Measurements from ENCODE around the gene DAB1. TPM values are rescaled to one million over a fixed set of nuclear protein-coding genes. Genes with fewer than 3 reads are reported as not detected.

The DAB1 gene
- total and polyA plus RNA-seq, 4 donors = 0.05 to 2.6 (median 1.8) TPM

GRCh38 chr1:57036641-57037579 lies 386.9 kb downstream of the DAB1 start:
- 75 to 80% methylated on average over 4 of the region's 4 CpGs for WGBS, 2 donors
- intact Hi-C loops (cut with DNase I) = no loop called here

GRCh38 chr1:57034713-57035112 lies 389.1 kb downstream of the DAB1 start:
- Histone ChIP-seq H3K27ac (ENCODE audit: low read depth in 1 of 2, low read length in 2 of 2) (no peak overlapping the region), H3K4me1 (ENCODE audit: control insufficient read depth in 1 of 2, insufficient read depth in 2 of 2, low read length in 2 of 2) (no peaks in the 10 kb centered on the region), H3K27me3 (ENCODE audit: control insufficient read depth in 1 of 2, insufficient read depth in 2 of 2, low read length in 1 of 2) (no peaks in the 10 kb centered on the region), H3K4me3 (ENCODE audit: low read length in 2 of 2) (no peak overlapping the region), H3K9me3 (ENCODE audit: control insufficient read depth, low read length) (peaks cover 2% of the 10 kb centered on the region), H3K36me3 (ENCODE audit: control insufficient read depth in 1 of 2, insufficient read depth in 2 of 2, low read length in 1 of 2) (no peaks in the 10 kb centered on the region)
- ATAC-seq (ENCODE audit: low FRiP score) = no peak
- WGBS, 2 donors = 86 to 92% methylated on average over 2 of the region's 2 CpGs
- intact Hi-C loops (cut with DNase I) = no loop called here
- no peak for DNase-seq

More at GRCh38 chr1:57036641-57037579, 386.9 kb downstream of the DAB1 start:
- H3K27me3 ChIP-seq (ENCODE audit: control insufficient read depth in 1 of 2, insufficient read depth in 2 of 2, low read length in 1 of 2) = no peaks in the 10 kb centered on the region
- ATAC-seq (ENCODE audit: low FRiP score) = no peak
- no peaks in the 10 kb centered on the region for H3K4me1 ChIP-seq (ENCODE audit: control insufficient read depth in 1 of 2, insufficient read depth in 2 of 2, low read length in 2 of 2)
- DNase-seq = no peak
- no peak overlapping the region for H3K27ac ChIP-seq (ENCODE audit: low read depth in 1 of 2, low read length in 2 of 2)
- H3K9me3 ChIP-seq (ENCODE audit: control insufficient read depth, low read length) = peaks cover 2% of the 10 kb centered on the region
- no peak overlapping the region for H3K4me3 ChIP-seq (ENCODE audit: low read length in 2 of 2)
- H3K36me3 ChIP-seq (ENCODE audit: control insufficient read depth in 1 of 2, insufficient read depth in 2 of 2, low read length in 1 of 2) = no peaks in the 10 kb centered on the region

DNA sequence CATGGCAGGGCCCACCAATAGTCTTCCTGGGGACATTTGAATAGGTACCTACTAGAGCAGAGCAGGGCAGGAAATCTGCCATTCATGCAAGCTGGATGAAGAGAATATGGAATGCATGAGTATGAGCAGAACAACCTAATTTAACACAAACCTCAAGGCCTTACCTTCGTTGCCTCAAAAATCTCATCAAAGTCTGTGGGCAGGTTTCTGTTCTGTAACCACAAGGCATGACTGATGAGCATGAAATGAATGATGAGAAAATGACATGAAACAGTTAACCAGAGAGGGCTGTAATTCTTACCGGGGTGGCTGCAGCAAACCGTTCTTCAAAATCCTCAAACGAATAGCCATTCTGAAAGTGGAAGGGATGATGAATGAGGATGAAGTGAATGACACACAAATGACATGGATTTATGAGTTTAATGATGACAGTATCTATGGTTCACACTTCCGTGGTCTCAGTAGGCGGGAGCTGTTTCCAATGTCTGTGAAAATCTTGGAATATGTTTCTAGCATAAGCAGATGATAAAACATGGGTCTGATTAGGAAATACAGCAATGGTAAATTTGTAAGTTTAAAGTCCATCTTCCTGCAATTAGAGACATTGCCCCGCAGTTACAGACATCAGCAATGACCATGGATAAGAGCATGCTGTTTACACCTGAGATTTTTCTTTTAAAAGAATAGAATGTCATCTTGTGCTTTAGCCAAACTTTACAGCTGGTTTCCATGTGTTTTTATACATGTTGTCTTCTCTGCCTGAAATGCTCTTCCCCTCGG lies 390.4 kb downstream of the DAB1 start:
- intact Hi-C loops (cut with DNase I) = no loop called here
- H3K4me1 ChIP-seq (ENCODE audit: control insufficient read depth in 1 of 2, insufficient read depth in 2 of 2, low read length in 2 of 2) = no peaks in the 10 kb centered on the region
- H3K27me3 ChIP-seq (ENCODE audit: control insufficient read depth in 1 of 2, insufficient read depth in 2 of 2, low read length in 1 of 2) = no peaks in the 10 kb centered on the region
- H3K4me3 ChIP-seq (ENCODE audit: low read length in 2 of 2) = no peak overlapping the region
- ATAC-seq (ENCODE audit: low FRiP score) (no peak), DNase-seq (no peak)
- 65 to 66% methylated on average over 8 of the region's 8 CpGs for WGBS, 2 donors
- no peaks in the 10 kb centered on the region for H3K36me3 ChIP-seq (ENCODE audit: control insufficient read depth in 1 of 2, insufficient read depth in 2 of 2, low read length in 1 of 2)
- peaks cover 2% of the 10 kb centered on the region for H3K9me3 ChIP-seq (ENCODE audit: control insufficient read depth, low read length)
- H3K27ac ChIP-seq (ENCODE audit: low read depth in 1 of 2, low read length in 2 of 2) = no peak overlapping the region

DNA sequence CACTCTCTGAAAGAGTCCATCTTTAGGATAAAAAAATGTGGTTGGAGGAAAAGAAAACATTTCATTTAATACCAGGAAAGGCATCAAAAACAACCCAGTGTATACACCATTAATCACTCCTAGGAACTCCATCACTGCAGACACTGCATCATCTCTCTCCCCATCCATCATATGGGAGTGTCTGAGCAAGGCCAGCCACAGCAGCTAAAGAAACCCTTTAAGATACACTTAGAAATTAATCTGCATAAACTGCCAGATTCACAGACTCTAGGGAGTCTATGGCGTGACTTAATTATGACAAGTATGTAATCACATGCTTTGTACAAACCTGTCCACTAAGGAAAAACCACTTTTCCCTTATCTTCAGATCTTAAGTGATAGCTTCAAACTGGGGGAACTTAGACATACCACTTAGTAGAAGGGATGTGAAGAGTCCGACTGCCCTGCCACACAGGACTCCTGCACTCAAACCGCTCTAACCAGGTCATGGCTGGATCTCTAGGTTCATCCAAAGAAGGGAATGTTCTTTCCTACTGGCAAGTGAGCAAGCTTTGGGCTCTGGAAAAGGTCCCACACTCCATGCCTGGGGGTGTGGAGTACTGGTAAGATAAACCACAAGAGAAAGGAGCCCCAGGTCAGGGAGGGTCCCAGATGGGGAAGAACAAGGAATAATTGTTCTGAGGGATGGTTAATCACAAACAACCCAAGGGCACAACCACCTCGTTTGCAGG lies 397.1 kb downstream of the DAB1 start:
- intact Hi-C loops (cut with DNase I) = loop anchor here in 1 of 2 donors (10.0 kb wide), 1 partner anchor 82 kb away; no protein-coding TSS in a partner anchor
- ATAC-seq (ENCODE audit: low FRiP score) = no peak
- WGBS, 2 donors = 70 to 75% methylated on average over 4 of the region's 4 CpGs

DNA sequence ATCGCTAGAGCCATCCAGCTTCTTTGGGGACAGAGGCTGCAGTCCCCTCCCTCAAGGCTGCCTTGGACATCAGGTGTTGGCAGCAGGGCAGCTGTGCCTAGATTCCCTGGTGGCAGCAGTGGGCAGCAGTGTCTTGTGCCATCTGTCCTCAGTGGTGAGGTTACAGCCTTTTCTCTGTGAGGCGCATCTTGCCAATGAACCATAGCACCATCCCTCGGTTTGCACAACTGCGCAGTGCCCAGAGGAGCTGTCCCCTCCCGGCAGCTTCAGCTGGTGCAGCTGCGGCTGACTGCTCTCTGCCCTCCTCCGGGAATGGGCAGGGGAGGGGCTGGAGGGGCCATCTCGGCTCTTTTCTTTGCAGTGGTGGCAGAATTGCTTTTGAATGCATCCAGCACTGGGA lies 399.0 kb downstream of the DAB1 start:
- no peak for DNase-seq
- ATAC-seq (ENCODE audit: low FRiP score) = no peak
- Histone ChIP-seq H3K27ac (ENCODE audit: low read depth in 1 of 2, low read length in 2 of 2) (no peak overlapping the region), H3K36me3 (ENCODE audit: control insufficient read depth in 1 of 2, insufficient read depth in 2 of 2, low read length in 1 of 2) (no peaks in the 10 kb centered on the region), H3K27me3 (ENCODE audit: control insufficient read depth in 1 of 2, insufficient read depth in 2 of 2, low read length in 1 of 2) (no peaks in the 10 kb centered on the region), H3K4me1 (ENCODE audit: control insufficient read depth in 1 of 2, insufficient read depth in 2 of 2, low read length in 2 of 2) (no peaks in the 10 kb centered on the region), H3K4me3 (ENCODE audit: low read length in 2 of 2) (no peak overlapping the region), H3K9me3 (ENCODE audit: control insufficient read depth, low read length) (no peaks in the 10 kb centered on the region)
- intact Hi-C loops (cut with DNase I) = loop anchor here in 1 of 2 donors (10.0 kb wide), 1 partner anchor 80 kb away; no protein-coding TSS in a partner anchor
- 29 to 30% methylated on average over 8 of the region's 8 CpGs for WGBS, 2 donors

More for the DNA sequence above, 397.1 kb downstream of the DAB1 start:
- DNase-seq = no peak
- H3K27me3 ChIP-seq (ENCODE audit: control insufficient read depth in 1 of 2, insufficient read depth in 2 of 2, low read length in 1 of 2) = no peaks in the 10 kb centered on the region
- no peaks in the 10 kb centered on the region for H3K36me3 ChIP-seq (ENCODE audit: control insufficient read depth in 1 of 2, insufficient read depth in 2 of 2, low read length in 1 of 2)
- H3K4me1 ChIP-seq (ENCODE audit: control insufficient read depth in 1 of 2, insufficient read depth in 2 of 2, low read length in 2 of 2) = no peaks in the 10 kb centered on the region
- no peak overlapping the region for H3K27ac ChIP-seq (ENCODE audit: low read depth in 1 of 2, low read length in 2 of 2)
- no peak overlapping the region for H3K4me3 ChIP-seq (ENCODE audit: low read length in 2 of 2)
- no peaks in the 10 kb centered on the region for H3K9me3 ChIP-seq (ENCODE audit: control insufficient read depth, low read length)

- ATAC-seq (ENCODE audit: low FRiP score) = no peak
These were observed 399.4 kb downstream of the DAB1 start for GRCh38 chr1:57024428-57024827.

GRCh38 chr1:57020216-57020615 lies 403.6 kb downstream of the DAB1 start:
- Histone ChIP-seq H3K9me3 (ENCODE audit: control insufficient read depth, low read length) (no peaks in the 10 kb centered on the region), H3K4me1 (ENCODE audit: control insufficient read depth in 1 of 2, insufficient read depth in 2 of 2, low read length in 2 of 2) (no peaks in the 10 kb centered on the region), H3K27ac (ENCODE audit: low read depth in 1 of 2, low read length in 2 of 2) (no peak overlapping the region), H3K4me3 (ENCODE audit: low read length in 2 of 2) (no peak overlapping the region), H3K36me3 (ENCODE audit: control insufficient read depth in 1 of 2, insufficient read depth in 2 of 2, low read length in 1 of 2) (no peaks in the 10 kb centered on the region), H3K27me3 (ENCODE audit: control insufficient read depth in 1 of 2, insufficient read depth in 2 of 2, low read length in 1 of 2) (no peaks in the 10 kb centered on the region)
- ATAC-seq (ENCODE audit: low FRiP score) (no peak), DNase-seq (no peak)
- WGBS, 2 donors = 74 to 79% methylated on average over 1 of the region's 1 CpG
- intact Hi-C loops (cut with DNase I) = loop anchor here in 1 of 2 donors (10.0 kb wide), 1 partner anchor 75 kb away; no protein-coding TSS in a partner anchor

More at GRCh38 chr1:57024428-57024827, 399.4 kb downstream of the DAB1 start:
- H3K27ac ChIP-seq (ENCODE audit: low read depth in 1 of 2, low read length in 2 of 2) = no peak overlapping the region
- H3K4me3 ChIP-seq (ENCODE audit: low read length in 2 of 2) = no peak overlapping the region
- 60 to 61% methylated on average over 4 of the region's 4 CpGs for WGBS, 2 donors
- H3K4me1 ChIP-seq (ENCODE audit: control insufficient read depth in 1 of 2, insufficient read depth in 2 of 2, low read length in 2 of 2) = no peaks in the 10 kb centered on the region
- intact Hi-C loops (cut with DNase I) = loop anchor here in 1 of 2 donors (10.0 kb wide), 1 partner anchor 80 kb away; no protein-coding TSS in a partner anchor
- no peaks in the 10 kb centered on the region for H3K27me3 ChIP-seq (ENCODE audit: control insufficient read depth in 1 of 2, insufficient read depth in 2 of 2, low read length in 1 of 2)
- no peak for DNase-seq
- no peaks in the 10 kb centered on the region for H3K36me3 ChIP-seq (ENCODE audit: control insufficient read depth in 1 of 2, insufficient read depth in 2 of 2, low read length in 1 of 2)
- H3K9me3 ChIP-seq (ENCODE audit: control insufficient read depth, low read length) = no peaks in the 10 kb centered on the region

GRCh38 chr1:57019236-57019839 lies 404.5 kb downstream of the DAB1 start:
- ATAC-seq (ENCODE audit: low FRiP score) (no peak), DNase-seq (no peak)
- Histone ChIP-seq H3K36me3 (ENCODE audit: control insufficient read depth in 1 of 2, insufficient read depth in 2 of 2, low read length in 1 of 2) (no peaks in the 10 kb centered on the region), H3K27me3 (ENCODE audit: control insufficient read depth in 1 of 2, insufficient read depth in 2 of 2, low read length in 1 of 2) (no peaks in the 10 kb centered on the region), H3K27ac (ENCODE audit: low read depth in 1 of 2, low read length in 2 of 2) (no peak overlapping the region), H3K4me1 (ENCODE audit: control insufficient read depth in 1 of 2, insufficient read depth in 2 of 2, low read length in 2 of 2) (no peaks in the 10 kb centered on the region), H3K4me3 (ENCODE audit: low read length in 2 of 2) (no peak overlapping the region), H3K9me3 (ENCODE audit: control insufficient read depth, low read length) (no peaks in the 10 kb centered on the region)
- intact Hi-C loops (cut with DNase I) = no loop called here
- WGBS, 2 donors = 81 to 88% methylated on average over 5 of the region's 5 CpGs
